Choroid plexus epithelial cell (primary cell): ENCODE measurements around the gene CYFIP2.

Experiments used
- DNase-seq: peaks from one replicate; pipeline ENCODE4 v3.0.0-alpha.2; 2010; ENCODE audit warnings: low read depth
- H3K4me3 ChIP-seq: 2 replicates; pipeline ENCODE4 v1.5.1; 2011; ENCODE audit warnings: low read depth, mild to moderate bottlenecking, control low read depth, low read length, moderate library complexity
- CTCF ChIP-seq: conservative IDR thresholded peaks from 2 replicates; pipeline ENCODE4 v1.5.1; 2011; ENCODE audit warnings: low read depth, mild to moderate bottlenecking, control low read depth, inconsistent platforms, low read length, moderate library complexity

Gene CYFIP2

GRCh38 chr5:157294407-157295091 lies 28.6 kb downstream of the CYFIP2 start:
- no peak for TF ChIP-seq CTCF
- H3K4me3 ChIP-seq, result no peak overlapping the region
- no peak for DNase-seq

- TF ChIP-seq CTCF, result no peak
- no peak for DNase-seq
- no peak overlapping the region for H3K4me3 ChIP-seq
Measured at GRCh38 chr5:157295247-157295646, 29.3 kb downstream of the CYFIP2 start.

GRCh38 chr5:157300564-157300963 lies 34.6 kb downstream of the CYFIP2 start:
- DNase-seq, result no peak
- H3K4me3 ChIP-seq, result no peak overlapping the region
- no peak for TF ChIP-seq CTCF

- no peak for DNase-seq
- no peak overlapping the region for H3K4me3 ChIP-seq
- TF ChIP-seq CTCF, result no peak
Measured at GRCh38 chr5:157301066-157301465, 35.1 kb downstream of the CYFIP2 start.

- H3K4me3 ChIP-seq, result no peak overlapping the region
- no peak for TF ChIP-seq CTCF
- DNase-seq, result no peak
Measured at GRCh38 chr5:157303023-157303422, 37.1 kb downstream of the CYFIP2 start.

- no peak overlapping the region for H3K4me3 ChIP-seq
- DNase-seq, result no peak
- TF ChIP-seq CTCF, result peak; percentile 33
Measured at GRCh38 chr5:157303667-157304327, 37.9 kb downstream of the CYFIP2 start.

GRCh38 chr5:157306081-157306480 lies 40.2 kb downstream of the CYFIP2 start:
- no peak for DNase-seq
- H3K4me3 ChIP-seq, result no peak overlapping the region
- no peak for TF ChIP-seq CTCF
